Activated T-cell treated with anti-CD3 and anti-CD28 coated beads for 1 hour (primary cell): Measurements from ENCODE around the gene TUBGCP4.

ENCODE experiments used
- DNase-seq: peaks from one replicate; pipeline ENCODE4 v3.0.0-alpha.2; 2020; ENCODE audit warnings: low read depth

Gene TUBGCP4

GRCh38 chr15:43403616-43404015 is 32.7 kb downstream of the TUBGCP4 start:
- DNase-seq, result no peak

- no peak for DNase-seq
Measured at GRCh38 chr15:43404130-43404529, 33.2 kb downstream of the TUBGCP4 start.

GRCh38 chr15:43406189-43406588 is 35.3 kb downstream of the TUBGCP4 start:
- DNase-seq, result no peak

GRCh38 chr15:43406808-43407207 is 35.9 kb downstream of the TUBGCP4 start:
- DNase-seq, result no peak

- no peak for DNase-seq
Measured at GRCh38 chr15:43408789-43409188, 37.9 kb downstream of the TUBGCP4 start.

GRCh38 chr15:43410572-43411214 is 39.8 kb downstream of the TUBGCP4 start:
- DNase-seq, result no peak

- DNase-seq, result no peak
Measured at GRCh38 chr15:43412096-43412495, 41.2 kb downstream of the TUBGCP4 start.

- DNase-seq, result no peak
Measured at GRCh38 chr15:43414196-43414595, 43.3 kb downstream of the TUBGCP4 start.

GRCh38 chr15:43420435-43420834 is 49.5 kb downstream of the TUBGCP4 start:
- DNase-seq, result no peak

- no peak for DNase-seq
Measured at GRCh38 chr15:43420876-43421275, 50.0 kb downstream of the TUBGCP4 start.

- DNase-seq, result no peak
Measured at GRCh38 chr15:43423793-43424192, 52.9 kb downstream of the TUBGCP4 start.

- DNase-seq, result no peak
Measured at GRCh38 chr15:43429687-43430086, 58.8 kb downstream of the TUBGCP4 start.

- no peak for DNase-seq
Measured at GRCh38 chr15:43433165-43433564, 62.3 kb downstream of the TUBGCP4 start.

GRCh38 chr15:43433661-43434303 is 62.9 kb downstream of the TUBGCP4 start:
- DNase-seq, result no peak

- no peak for DNase-seq
Measured at GRCh38 chr15:43434446-43434845, 63.5 kb downstream of the TUBGCP4 start.

- no peak for DNase-seq
Measured at GRCh38 chr15:43436395-43436794, 65.5 kb downstream of the TUBGCP4 start.

GRCh38 chr15:43439268-43439667 is 68.4 kb downstream of the TUBGCP4 start:
- no peak for DNase-seq

GRCh38 chr15:43440721-43441281 is 69.9 kb downstream of the TUBGCP4 start:
- DNase-seq, result no peak

GRCh38 chr15:43441316-43441715 is 70.4 kb downstream of the TUBGCP4 start:
- DNase-seq, result no peak

GRCh38 chr15:43446344-43446743 is 75.4 kb downstream of the TUBGCP4 start:
- no peak for DNase-seq

GRCh38 chr15:43449981-43450380 is 79.1 kb downstream of the TUBGCP4 start:
- no peak for DNase-seq
